ENCODE measurements around the gene ETV2. TPM values are rescaled to one million over a fixed set of nuclear protein-coding genes. Genes with fewer than 3 reads are reported as not detected.
A peak's percentile ranks its signal among the peaks of the same experiment; 100 is the strongest.

Gene ETV2
- total RNA-seq, 1 donor from 2014 or later, result 0.33 TPM

- intact Hi-C loops (cut with micrococcal nuclease), result no loop called here
- H3K4me3 ChIP-seq, result peak overlapping the region; percentile 91
- TF ChIP-seq CTCF (IDR thresholded peaks at IDR 0.05; ENCODE audit: borderline replicate concordance), result no peak
- H3K27me3 ChIP-seq (ENCODE audit: low read depth), result no peaks in the 10 kb centered on the region
- no peaks in the 10 kb centered on the region for H3K9me3 ChIP-seq (replicated peaks)
- peak overlapping the region; percentile 91 for H3K27ac ChIP-seq (replicated peaks)
- peaks cover 32% of the 10 kb centered on the region for H3K36me3 ChIP-seq
- no peak for DNase-seq
- peaks cover 30% of the 10 kb centered on the region for H3K4me1 ChIP-seq
These were observed 13.3 kb upstream of the ETV2 start for GRCh38 chr19:35628264-35628564.

DNA sequence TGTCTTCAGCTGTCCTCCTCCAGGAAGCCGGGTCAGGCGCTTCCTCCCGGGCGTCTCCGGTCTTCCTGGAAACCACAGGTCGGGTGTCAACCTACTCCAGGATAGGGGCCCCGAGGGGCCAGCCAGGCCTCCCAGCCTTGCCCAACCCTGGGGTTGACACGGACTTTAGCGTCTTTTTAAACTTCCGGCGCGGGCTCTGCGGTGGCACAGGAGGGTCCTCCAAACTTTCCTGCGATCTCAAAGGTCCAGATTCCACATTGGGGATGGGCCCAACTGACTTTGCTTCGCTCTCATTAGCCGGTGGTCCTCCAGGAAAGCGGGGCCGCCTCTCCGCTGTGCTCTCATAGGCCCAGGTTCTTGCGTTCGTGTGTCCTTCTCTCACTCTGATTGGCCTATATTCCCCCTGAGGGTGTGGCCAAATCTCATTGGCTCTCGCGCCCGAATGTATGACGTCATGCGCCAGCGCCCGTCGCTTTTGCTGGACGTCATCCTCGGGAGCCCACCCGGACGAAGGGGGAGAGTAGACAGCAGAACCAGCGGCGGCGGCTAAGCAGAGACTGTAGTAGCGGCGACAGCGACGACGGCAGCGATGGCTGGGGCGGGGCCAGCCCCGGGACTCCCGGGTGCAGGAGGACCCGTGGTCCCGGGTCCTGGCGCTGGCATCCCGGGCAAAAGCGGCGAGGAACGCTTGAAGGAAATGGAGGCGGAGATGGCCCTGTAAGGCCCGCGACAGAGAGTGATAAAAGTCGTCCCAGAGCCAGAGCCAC, 12.8 kb upstream of the ETV2 start, which contains the start of gene RBM42:
Gene RBM42 (plus strand): TSS at position 472 of the 767 bp plus-strand sequence. CDS start 118 bp downstream, at position 590.
- DNase-seq, result peak; percentile 95
- Histone ChIP-seq H3K36me3 (peaks cover 37% of the 10 kb centered on the region), H3K4me1 (peaks cover 30% of the 10 kb centered on the region), H3K27me3 (ENCODE audit: low read depth) (no peaks in the 10 kb centered on the region), H3K4me3 (peak within 1 kb of the TSS; percentile 91), H3K9me3 (replicated peaks) (no peaks in the 10 kb centered on the region), H3K27ac (replicated peaks) (peak within 1 kb of the TSS; percentile 91)
- intact Hi-C loops (cut with micrococcal nuclease), result no loop called here
- no peak for TF ChIP-seq CTCF (IDR thresholded peaks at IDR 0.05; ENCODE audit: borderline replicate concordance)

GRCh38 chr19:35629332-35629633, 12.3 kb upstream of the ETV2 start:
- TF ChIP-seq CTCF (IDR thresholded peaks at IDR 0.05; ENCODE audit: borderline replicate concordance), result no peak
- intact Hi-C loops (cut with micrococcal nuclease), result no loop called here
- H3K27ac ChIP-seq (replicated peaks), result peak overlapping the region; percentile 91
- no peak for DNase-seq
- no peaks in the 10 kb centered on the region for H3K27me3 ChIP-seq (ENCODE audit: low read depth)
- peaks cover 42% of the 10 kb centered on the region for H3K36me3 ChIP-seq
- H3K9me3 ChIP-seq (replicated peaks), result no peaks in the 10 kb centered on the region
- H3K4me1 ChIP-seq, result peaks cover 30% of the 10 kb centered on the region
- peak overlapping the region; percentile 91 for H3K4me3 ChIP-seq

GRCh38 chr19:35633727-35634440, 7.7 kb upstream of the ETV2 start:
- no peak for TF ChIP-seq CTCF (IDR thresholded peaks at IDR 0.05; ENCODE audit: borderline replicate concordance)
- H3K27me3 ChIP-seq (ENCODE audit: low read depth), result no peaks in the 10 kb centered on the region
- intact Hi-C loops (cut with micrococcal nuclease), result no loop called here
- no peak overlapping the region for H3K4me3 ChIP-seq
- peaks cover 20% of the 10 kb centered on the region for H3K4me1 ChIP-seq
- DNase-seq, result no peak
- peaks cover 85% of the 10 kb centered on the region for H3K36me3 ChIP-seq
- H3K27ac ChIP-seq (replicated peaks), result no peak overlapping the region
- no peaks in the 10 kb centered on the region for H3K9me3 ChIP-seq (replicated peaks)

DNA sequence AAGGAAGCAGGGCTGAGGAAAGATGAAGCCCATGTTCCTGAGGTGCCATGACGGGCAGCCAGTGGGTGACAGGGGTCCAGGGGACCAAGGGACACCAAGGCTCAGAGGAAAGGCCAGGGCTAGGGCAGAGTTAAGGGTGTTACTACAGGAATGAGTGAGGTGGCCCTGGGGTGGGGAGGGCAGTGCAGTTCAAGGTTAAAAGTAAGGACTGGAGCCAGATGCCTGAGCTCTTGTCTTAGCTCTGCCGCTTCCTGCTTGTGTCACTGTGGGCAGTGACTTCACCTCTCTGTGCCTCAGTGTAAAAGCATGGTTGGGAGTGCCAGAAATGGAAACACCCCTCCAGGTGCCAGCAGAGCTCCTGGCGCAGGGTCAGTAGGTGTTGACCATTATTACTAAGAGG, 4.9 kb upstream of the ETV2 start:
- no peak for DNase-seq
- Histone ChIP-seq H3K27me3 (ENCODE audit: low read depth) (no peaks in the 10 kb centered on the region), H3K36me3 (peaks cover 69% of the 10 kb centered on the region), H3K27ac (replicated peaks) (no peak overlapping the region), H3K9me3 (replicated peaks) (no peaks in the 10 kb centered on the region), H3K4me1 (no peaks in the 10 kb centered on the region), H3K4me3 (no peak overlapping the region)
- TF ChIP-seq CTCF (IDR thresholded peaks at IDR 0.05; ENCODE audit: borderline replicate concordance), result no peak
- intact Hi-C loops (cut with micrococcal nuclease), result no loop called here

Measured in left ventricle myocardium inferior (tissue), 1 donor.